ENCODE results near the gene YTHDF2. TPM values are rescaled to one million over a fixed set of nuclear protein-coding genes. Genes with fewer than 3 reads are reported as not detected.

The YTHDF2 gene
- total and polyA plus RNA-seq, 2 of the 13 experiments (the other 11 are each of a cell fraction or from before 2014, with no cell fraction given) = 48.4 to 59.6 TPM

DNA sequence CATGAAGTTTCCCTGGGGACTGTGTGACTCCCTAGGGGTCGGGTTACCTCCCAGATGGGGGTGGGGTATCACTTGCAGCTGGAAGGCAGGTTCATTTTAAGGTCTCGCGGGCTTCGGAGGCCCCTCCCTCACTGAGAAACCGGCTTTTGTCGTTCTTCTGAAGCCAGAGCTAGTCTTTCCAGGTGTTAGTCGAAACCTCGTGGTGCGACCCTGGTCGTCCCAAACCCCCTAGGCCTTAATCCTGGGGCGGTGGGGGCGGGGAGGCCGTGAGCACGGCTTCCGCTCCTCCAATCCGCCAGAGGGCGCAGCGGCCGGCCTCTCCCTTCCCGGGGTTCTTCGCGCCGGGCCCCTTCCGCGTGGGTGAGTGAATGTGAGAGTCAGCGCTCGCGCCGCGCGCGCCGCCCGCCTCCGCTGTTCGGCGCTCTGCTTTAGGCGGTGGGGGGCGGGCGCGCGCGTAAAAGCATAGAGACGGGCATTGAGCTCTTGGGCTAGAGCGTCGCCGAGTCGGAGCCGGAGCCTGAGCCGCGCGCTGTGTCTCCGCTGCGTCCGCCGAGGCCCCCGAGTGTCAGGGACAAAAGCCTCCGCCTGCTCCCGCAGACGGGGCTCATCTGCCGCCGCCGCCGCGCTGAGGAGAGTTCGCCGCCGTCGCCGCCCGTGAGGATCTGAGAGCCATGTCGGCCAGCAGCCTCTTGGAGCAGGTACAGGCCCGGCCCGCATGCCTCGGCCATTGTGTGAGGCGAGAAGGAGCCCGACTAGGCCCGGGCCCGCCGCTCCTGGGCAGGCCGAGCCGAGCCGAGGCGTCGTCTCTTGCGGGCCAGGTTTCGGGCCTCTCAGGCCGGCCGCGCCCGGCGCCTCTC is at the start of gene YTHDF2 (continued):
- TF ChIP-seq SP140L (CRISPR knock-in tag; IDR thresholded peaks at IDR 0.05; ENCODE audit: borderline replicate concordance) (no peak), CBX5 (CRISPR knock-in tag; IDR thresholded peaks at IDR 0.05; ENCODE audit: borderline replicate concordance) (peak; percentile 81; the same call in 1 of the 2 replicates), PHF5A (CRISPR knock-in tag; IDR thresholded peaks at IDR 0.05; ENCODE audit: low read depth, unreplicated experiment) (peak; percentile 92), FLYWCH1 (CRISPR knock-in tag; IDR thresholded peaks at IDR 0.05) (no peak), TBX2 (CRISPR knock-in tag; IDR thresholded peaks at IDR 0.05; ENCODE audit: borderline replicate concordance) (peak; percentile 77; the same call in 1 of the 2 replicates), ZMYM4 (CRISPR knock-in tag; IDR thresholded peaks at IDR 0.05) (peak; percentile 93), ZNF350 (CRISPR knock-in tag; IDR thresholded peaks at IDR 0.05; ENCODE audit: borderline replicate concordance, low read depth) (peak; percentile 98), TCF7L2 (IDR thresholded peaks at IDR 0.05; ENCODE audit: low read depth, low read length) (no peak), IRX3 (CRISPR knock-in tag; IDR thresholded peaks at IDR 0.05; ENCODE audit: borderline replicate concordance, low read depth) (peak; percentile 74), ZNF468 (CRISPR knock-in tag; IDR thresholded peaks at IDR 0.05) (no peak), ZNF570 (CRISPR knock-in tag; IDR thresholded peaks at IDR 0.05; ENCODE audit: borderline replicate concordance) (no peak; the same call in 1 of the 2 replicates), NFRKB (IDR thresholded peaks at IDR 0.05) (no peak), ZFP37 (CRISPR knock-in tag; IDR thresholded peaks at IDR 0.05; ENCODE audit: borderline replicate concordance) (no peak), CHD4 (IDR thresholded peaks at IDR 0.05; ENCODE audit: borderline replicate concordance, low read length) (no peak), ZNF75D (CRISPR knock-in tag; IDR thresholded peaks at IDR 0.05; ENCODE audit: borderline replicate concordance) (0 out of 2 replicates have a peak, but pooled peaks have one; percentile 16), ZFP1 (CRISPR knock-in tag; IDR thresholded peaks at IDR 0.05) (peak; percentile 79; the same call in 1 of the 2 replicates), ZNF225 (CRISPR knock-in tag; IDR thresholded peaks at IDR 0.05) (0 out of 2 replicates have a peak, but pooled peaks have one; percentile 50), ZNF709 (CRISPR knock-in tag; IDR thresholded peaks at IDR 0.05) (peak; percentile 77), ZNF510 (CRISPR knock-in tag; IDR thresholded peaks at IDR 0.05; ENCODE audit: low read depth) (peak; percentile 86; the same call in 1 of the 2 replicates), XBP1 (CRISPR knock-in tag; IDR thresholded peaks at IDR 0.05) (no peak), ZNF558 (CRISPR knock-in tag; IDR thresholded peaks at IDR 0.05; ENCODE audit: borderline replicate concordance) (no peak; the same call in 1 of the 2 replicates)
- TF ChIP-seq, protein P1, sequence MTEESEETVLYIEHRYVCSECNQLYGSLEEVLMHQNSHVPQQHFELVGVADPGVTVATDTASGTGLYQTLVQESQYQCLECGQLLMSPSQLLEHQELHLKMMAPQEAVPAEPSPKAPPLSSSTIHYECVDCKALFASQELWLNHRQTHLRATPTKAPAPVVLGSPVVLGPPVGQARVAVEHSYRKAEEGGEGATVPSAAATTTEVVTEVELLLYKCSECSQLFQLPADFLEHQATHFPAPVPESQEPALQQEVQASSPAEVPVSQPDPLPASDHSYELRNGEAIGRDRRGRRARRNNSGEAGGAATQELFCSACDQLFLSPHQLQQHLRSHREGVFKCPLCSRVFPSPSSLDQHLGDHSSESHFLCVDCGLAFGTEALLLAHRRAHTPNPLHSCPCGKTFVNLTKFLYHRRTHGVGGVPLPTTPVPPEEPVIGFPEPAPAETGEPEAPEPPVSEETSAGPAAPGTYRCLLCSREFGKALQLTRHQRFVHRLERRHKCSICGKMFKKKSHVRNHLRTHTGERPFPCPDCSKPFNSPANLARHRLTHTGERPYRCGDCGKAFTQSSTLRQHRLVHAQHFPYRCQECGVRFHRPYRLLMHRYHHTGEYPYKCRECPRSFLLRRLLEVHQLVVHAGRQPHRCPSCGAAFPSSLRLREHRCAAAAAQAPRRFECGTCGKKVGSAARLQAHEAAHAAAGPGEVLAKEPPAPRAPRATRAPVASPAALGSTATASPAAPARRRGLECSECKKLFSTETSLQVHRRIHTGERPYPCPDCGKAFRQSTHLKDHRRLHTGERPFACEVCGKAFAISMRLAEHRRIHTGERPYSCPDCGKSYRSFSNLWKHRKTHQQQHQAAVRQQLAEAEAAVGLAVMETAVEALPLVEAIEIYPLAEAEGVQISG (CRISPR knock-in tag; IDR thresholded peaks at IDR 0.05) = peak; percentile 99
- TF ChIP-seq, protein P2, sequence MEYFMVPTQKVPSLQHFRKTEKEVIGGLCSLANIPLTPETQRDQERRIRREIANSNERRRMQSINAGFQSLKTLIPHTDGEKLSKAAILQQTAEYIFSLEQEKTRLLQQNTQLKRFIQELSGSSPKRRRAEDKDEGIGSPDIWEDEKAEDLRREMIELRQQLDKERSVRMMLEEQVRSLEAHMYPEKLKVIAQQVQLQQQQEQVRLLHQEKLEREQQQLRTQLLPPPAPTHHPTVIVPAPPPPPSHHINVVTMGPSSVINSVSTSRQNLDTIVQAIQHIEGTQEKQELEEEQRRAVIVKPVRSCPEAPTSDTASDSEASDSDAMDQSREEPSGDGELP (IDR thresholded peaks at IDR 0.05; ENCODE audit: borderline replicate concordance, low read depth) = peak; percentile 86
- TF ChIP-seq, protein P3, sequence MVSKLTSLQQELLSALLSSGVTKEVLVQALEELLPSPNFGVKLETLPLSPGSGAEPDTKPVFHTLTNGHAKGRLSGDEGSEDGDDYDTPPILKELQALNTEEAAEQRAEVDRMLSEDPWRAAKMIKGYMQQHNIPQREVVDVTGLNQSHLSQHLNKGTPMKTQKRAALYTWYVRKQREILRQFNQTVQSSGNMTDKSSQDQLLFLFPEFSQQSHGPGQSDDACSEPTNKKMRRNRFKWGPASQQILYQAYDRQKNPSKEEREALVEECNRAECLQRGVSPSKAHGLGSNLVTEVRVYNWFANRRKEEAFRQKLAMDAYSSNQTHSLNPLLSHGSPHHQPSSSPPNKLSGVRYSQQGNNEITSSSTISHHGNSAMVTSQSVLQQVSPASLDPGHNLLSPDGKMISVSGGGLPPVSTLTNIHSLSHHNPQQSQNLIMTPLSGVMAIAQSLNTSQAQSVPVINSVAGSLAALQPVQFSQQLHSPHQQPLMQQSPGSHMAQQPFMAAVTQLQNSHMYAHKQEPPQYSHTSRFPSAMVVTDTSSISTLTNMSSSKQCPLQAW (CRISPR knock-in tag; IDR thresholded peaks at IDR 0.05) = peak; percentile 75
- TF ChIP-seq, protein P4, sequence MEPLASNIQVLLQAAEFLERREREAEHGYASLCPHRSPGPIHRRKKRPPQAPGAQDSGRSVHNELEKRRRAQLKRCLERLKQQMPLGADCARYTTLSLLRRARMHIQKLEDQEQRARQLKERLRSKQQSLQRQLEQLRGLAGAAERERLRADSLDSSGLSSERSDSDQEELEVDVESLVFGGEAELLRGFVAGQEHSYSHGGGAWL (CRISPR knock-in tag; IDR thresholded peaks at IDR 0.05) = peak; percentile 80

Data from HepG2 (cell line).